ENCODE data around the gene NACA2. TPM values are rescaled to one million over a fixed set of nuclear protein-coding genes. Genes with fewer than 3 reads are reported as not detected.
"Not testable (repeated sequence)": the region's sequence is repeated elsewhere in the genome, so short reads cannot be mapped to it uniquely, and the experiment has no call there.

Gene NACA2
- total RNA-seq, 1 donor, result not detected

- H3K4me3 ChIP-seq (ENCODE audit: low read depth, low read length), result no peak overlapping the region
- DNase-seq (ENCODE audit: low read depth), result no peak
- no peak for TF ChIP-seq CTCF (IDR thresholded peaks at IDR 0.05; ENCODE audit: insufficient read depth, low read length)
These were observed 3.8 kb downstream of the NACA2 start for GRCh38 chr17:61587242-61587641.

GRCh38 chr17:61586622-61587021 is 4.4 kb downstream of the NACA2 start:
- not testable (repeated sequence) for DNase-seq (ENCODE audit: low read depth); H3K4me3 ChIP-seq (ENCODE audit: low read depth, low read length)

GRCh38 chr17:61586031-61586566 is 4.9 kb downstream of the NACA2 start:
- no peak overlapping the region for H3K4me3 ChIP-seq (ENCODE audit: low read depth, low read length)
- TF ChIP-seq CTCF (IDR thresholded peaks at IDR 0.05; ENCODE audit: insufficient read depth, low read length), result no peak
- no peak for DNase-seq (ENCODE audit: low read depth)

- no peak for TF ChIP-seq CTCF (IDR thresholded peaks at IDR 0.05; ENCODE audit: insufficient read depth, low read length)
- no peak for DNase-seq (ENCODE audit: low read depth)
- no peak overlapping the region for H3K4me3 ChIP-seq (ENCODE audit: low read depth, low read length)
These were observed 6.2 kb downstream of the NACA2 start for GRCh38 chr17:61584866-61585265.

- no peak overlapping the region for H3K4me3 ChIP-seq (ENCODE audit: low read depth, low read length)
- DNase-seq (ENCODE audit: low read depth), result no peak
- TF ChIP-seq CTCF (IDR thresholded peaks at IDR 0.05; ENCODE audit: insufficient read depth, low read length), result no peak
These were observed 6.8 kb downstream of the NACA2 start for GRCh38 chr17:61584266-61584665.

- DNase-seq (ENCODE audit: low read depth), result no peak
- TF ChIP-seq CTCF (IDR thresholded peaks at IDR 0.05; ENCODE audit: insufficient read depth, low read length), result no peak
- no peak overlapping the region for H3K4me3 ChIP-seq (ENCODE audit: low read depth, low read length)
These were observed 7.3 kb downstream of the NACA2 start for GRCh38 chr17:61583660-61584264.

- H3K4me3 ChIP-seq (ENCODE audit: low read depth, low read length), result no peak overlapping the region
- peak; percentile 21 for TF ChIP-seq CTCF (IDR thresholded peaks at IDR 0.05; ENCODE audit: insufficient read depth, low read length)
- peak; percentile 56 for DNase-seq (ENCODE audit: low read depth)
These were observed 7.8 kb downstream of the NACA2 start for GRCh38 chr17:61583242-61583641.
